Limb (tissue), 2 donors: Measurements from ENCODE around the gene ARRDC4.

Experiments
- DNase-seq, 2 donors: peaks; one replicate each; pipeline ENCODE4 v3.0.0-alpha.2; 2016; ENCODE audit errors: extremely low spot score in 2 of 2

The ARRDC4 gene

DNA sequence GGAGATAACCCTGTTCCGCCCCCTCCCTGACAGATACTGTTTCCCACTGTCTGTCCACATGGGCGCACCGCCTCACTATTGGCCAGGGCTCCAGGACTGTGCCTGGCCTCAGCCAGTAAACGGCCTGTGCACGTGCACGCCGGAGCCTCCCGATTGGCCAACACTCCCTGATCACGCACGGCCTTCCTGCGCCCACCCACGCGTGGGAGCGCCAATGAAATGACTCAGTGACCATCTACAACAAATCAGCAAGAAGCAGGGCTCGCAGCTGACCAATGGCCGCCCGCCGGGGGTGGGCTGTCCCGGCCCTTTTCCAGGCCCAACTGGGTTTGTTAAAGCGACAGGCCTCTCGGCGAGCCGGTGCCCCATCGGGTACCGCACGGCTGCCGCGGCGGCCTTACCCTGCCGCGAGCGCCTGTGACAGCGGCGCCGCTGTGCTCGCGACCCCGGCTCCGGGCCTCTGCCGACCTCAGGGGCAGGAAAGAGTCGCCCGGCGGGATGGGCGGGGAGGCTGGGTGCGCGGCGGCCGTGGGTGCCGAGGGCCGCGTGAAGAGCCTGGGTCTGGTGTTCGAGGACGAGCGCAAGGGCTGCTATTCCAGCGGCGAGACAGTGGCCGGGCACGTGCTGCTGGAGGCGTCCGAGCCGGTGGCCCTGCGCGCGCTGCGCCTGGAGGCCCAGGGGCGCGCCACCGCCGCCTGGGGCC, at the start of gene ARRDC4:
Gene ARRDC4 (plus strand): TSS at position 340 of the 703 bp plus-strand sequence. CDS start 159 bp downstream, at position 499.
- DNase-seq, result peak; percentile 99

- no peak for DNase-seq
Observed at GRCh38 chr15:97914711-97915110, 45.8 kb upstream of the ARRDC4 start.

GRCh38 chr15:97915261-97915660, 45.2 kb upstream of the ARRDC4 start:
- no peak for DNase-seq

GRCh38 chr15:97921296-97921865, 39.1 kb upstream of the ARRDC4 start:
- DNase-seq, result no peak

DNA sequence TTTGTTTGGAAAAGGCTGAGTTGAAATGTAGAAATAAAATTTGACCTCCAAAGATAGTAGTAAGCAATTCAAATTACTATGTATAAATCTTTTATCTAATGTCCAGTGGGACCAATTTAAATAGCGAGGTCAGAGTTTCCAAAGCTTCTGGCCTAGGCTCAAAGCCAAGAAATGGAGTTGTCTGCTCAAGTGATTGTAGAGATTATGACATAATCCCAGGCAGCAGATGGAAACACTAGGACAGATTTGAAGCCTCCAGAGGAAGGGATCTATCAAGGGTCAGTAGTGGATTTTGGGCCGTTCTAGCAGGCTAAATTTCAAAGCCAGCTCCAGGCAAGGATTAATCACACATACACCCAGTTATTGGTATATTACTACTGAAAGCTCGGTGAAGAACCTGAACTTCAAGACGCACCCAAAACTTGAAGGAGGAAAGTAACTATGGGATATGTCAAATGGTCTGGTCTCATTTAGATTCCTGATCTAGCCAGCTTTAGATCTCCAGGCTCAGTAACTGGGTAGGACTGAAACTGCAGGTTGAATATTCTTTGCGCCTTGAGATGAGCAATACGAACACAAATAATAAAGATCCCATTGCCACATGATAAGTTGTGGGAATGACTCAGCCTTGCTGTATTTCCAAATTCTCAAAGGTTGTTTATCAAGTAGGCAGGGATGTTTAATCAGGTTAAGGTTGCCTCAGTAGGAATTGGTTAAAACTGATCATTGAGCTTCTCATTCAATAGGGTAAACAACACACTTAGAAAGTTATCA, 30.9 kb upstream of the ARRDC4 start:
- no peak for DNase-seq

DNA sequence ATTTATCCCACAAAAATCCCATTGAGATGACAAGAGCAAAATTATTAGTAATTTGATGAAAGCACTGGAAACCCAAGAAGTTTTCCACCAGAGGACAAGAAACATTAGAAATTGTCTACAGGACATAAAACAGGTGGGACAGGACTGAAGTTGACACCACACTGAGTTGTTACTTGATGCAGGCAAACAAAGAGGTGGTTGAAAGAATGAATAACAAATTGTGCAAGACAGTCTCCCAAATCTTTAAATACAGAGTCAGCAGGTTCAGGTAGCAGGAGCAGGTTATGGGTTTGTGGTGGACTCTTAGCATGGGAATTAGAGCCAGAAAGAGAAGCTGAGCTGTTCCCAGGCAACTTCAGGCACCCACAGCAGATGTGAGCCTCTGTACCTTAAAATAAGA, 30.3 kb upstream of the ARRDC4 start:
- DNase-seq, result no peak

- DNase-seq, result no peak
Observed at GRCh38 chr15:97931314-97931713, 29.2 kb upstream of the ARRDC4 start.

DNA sequence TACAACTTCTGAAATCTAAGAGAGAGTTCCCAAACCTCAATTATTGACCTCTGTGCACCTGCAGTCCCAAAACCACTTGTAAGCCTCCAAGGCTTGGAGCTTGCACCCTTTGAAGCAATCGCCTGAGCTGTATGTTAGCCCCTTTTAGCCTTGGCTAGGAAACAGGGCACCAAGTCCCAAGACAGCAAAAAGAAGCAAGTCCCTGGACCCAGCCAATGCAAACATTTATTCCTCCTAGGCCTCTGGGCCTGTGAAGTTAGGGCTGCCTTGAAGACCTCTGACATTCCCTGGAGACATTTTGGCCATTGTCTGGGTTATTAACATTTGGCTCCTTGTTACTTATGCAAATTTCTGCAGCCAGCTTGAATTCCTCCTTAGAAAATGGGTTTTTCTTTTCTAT, 26.9 kb upstream of the ARRDC4 start:
- DNase-seq, result no peak

GRCh38 chr15:97940993-97941392, 19.5 kb upstream of the ARRDC4 start:
- no peak for DNase-seq

GRCh38 chr15:97941572-97941971, 18.9 kb upstream of the ARRDC4 start:
- DNase-seq, result no peak

DNA sequence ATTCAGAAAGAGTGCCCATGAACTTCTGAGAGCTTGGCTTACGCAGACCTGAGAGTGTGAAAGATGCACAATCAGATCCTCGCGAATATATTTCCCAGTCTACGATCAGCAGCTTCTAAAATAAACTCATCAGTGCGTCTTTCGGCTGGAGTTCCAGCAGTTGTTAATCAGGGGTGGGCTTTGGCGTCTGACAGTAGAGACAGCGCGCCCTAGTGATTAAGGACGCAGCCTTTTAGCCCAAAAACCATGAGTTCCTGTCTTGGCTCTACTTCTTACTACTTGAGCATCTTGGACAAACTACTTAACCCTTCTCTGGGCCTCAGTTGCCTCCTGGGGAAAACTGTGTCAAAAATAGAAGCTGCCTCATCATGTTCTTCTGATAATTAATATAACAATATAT, 15.8 kb upstream of the ARRDC4 start:
- DNase-seq, result no peak

DNA sequence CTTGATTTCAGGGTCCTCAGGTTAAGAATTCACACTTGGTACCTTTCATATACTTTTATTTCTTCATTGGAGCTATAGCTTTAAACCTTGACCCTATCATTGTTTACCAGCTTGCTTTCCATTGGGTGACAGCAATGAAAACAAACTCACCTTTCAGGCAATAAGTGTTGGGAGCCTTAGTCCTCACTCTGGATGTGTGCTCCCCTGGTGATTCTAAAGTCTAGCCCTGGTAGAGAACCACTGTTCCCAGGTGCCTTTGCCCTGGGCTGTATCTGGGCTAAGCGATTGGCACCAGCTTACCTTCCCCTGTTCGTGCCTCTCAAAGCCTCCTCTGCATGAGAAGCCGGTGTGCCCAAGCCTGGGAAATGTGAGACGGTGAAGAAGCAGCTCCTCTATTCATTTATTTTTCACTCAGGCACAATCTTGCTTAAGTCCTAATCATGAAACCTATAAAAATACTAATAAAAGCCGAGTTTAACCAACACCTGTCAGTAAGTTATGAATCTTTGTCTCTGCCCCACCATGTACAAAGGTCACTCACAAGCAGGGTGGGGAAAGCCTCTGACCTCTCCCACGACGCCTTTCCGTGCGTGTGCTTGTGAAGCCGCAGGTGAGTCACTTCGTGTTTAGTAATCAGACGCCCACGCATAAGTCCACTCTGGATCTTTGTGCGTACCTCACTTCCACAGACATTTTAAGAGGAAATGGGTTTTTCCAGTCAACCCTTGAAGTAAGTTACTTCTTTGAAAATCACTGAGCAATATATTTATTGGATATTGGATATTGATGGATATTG, 12.8 kb upstream of the ARRDC4 start:
- no peak for DNase-seq

GRCh38 chr15:97953254-97953653, 7.2 kb upstream of the ARRDC4 start:
- DNase-seq, result no peak

DNA sequence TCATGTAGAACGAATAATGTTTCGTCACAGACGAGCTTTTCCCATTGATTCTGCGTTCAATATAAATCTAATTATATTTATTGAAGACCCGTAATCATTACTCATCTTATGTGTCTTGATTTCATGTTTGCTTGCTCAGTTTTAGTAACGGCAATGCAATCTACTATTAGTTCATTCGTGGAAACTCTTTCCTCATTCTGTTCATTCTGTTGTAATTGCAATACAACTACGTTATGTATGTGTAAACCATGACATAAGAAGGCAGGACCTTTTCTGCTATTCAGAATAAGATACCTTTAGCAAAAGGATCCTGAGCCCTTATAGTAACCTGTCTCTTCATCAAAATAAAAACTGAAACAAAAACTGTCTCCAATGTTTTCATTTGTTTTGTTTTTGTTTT, 6.8 kb upstream of the ARRDC4 start:
- DNase-seq, result no peak

DNA sequence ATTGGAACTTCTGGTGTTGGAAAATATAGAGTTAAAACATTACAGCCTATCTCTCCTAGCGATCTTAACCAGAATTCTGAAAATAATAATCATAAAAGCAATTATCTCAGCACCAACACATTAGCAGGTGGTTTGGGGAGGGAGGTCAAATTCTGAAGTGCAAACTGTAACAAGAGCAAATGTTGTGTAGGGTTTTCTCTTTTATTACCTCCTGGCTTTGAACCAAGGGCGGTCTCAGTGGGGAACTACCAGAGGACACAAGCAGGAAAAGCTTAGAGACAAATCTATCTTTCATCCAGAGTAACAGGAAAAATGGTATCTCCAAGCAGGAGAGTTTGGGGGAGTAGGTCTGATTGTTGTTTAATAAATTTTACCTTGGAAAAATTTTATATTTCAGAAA, 5.5 kb upstream of the ARRDC4 start:
- no peak for DNase-seq

DNA sequence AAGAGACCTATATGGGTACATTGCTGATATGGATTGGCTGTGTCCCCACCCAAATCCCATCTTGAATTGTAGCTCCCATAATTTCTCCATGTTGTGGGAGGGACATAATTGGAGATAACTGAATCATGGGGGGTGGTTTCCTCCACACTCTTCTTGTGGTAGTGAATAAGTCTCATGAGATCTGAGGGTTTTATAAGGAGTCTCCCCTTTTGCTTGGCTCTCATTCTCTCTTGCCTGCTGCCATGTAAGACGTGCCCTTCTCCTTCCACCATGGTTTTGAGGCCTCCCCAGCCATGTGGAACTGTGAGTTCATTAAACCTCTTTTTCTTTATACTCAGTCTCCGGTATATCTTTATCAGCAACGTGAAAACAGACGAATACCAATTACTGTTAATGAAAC, 5.0 kb upstream of the ARRDC4 start:
- no peak for DNase-seq

DNA sequence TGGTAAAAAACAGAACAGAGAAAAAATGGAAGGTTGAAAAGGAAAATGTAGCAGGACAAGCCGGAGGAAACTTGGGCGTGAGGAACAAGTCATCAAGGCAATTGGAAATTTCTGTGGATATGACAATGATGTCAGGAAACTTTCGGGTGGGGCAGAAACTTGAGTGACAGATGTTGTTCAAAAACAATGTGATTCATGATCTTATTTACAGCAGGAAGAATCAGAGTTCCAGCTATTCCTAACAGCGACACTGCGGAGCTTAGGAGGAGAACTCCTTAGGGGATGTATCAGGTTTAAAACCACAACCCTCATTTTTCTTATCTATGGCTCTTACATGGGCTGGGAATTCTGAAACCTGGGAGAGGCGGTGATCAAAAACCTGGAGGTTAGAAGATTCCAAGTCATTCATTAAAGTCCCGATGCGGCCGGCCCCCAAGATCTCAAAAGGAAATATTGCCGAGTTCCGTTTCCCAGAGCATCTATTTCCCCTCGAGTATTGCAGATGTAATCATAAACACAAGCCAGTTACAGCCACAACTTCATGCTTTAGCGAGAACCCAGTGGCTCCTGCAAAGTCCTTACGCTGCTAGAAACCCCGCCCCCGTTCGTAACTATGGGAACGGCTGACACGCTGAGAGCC, 659 bp upstream of the ARRDC4 start:
- DNase-seq, result no peak

- peak in 1 of 2 donors; percentile 58 for DNase-seq
Observed at GRCh38 chr15:97961067-97961954, 808 bp downstream of the ARRDC4 start.

- no peak for DNase-seq
Observed at GRCh38 chr15:97962263-97962662, 1.8 kb downstream of the ARRDC4 start.

DNA sequence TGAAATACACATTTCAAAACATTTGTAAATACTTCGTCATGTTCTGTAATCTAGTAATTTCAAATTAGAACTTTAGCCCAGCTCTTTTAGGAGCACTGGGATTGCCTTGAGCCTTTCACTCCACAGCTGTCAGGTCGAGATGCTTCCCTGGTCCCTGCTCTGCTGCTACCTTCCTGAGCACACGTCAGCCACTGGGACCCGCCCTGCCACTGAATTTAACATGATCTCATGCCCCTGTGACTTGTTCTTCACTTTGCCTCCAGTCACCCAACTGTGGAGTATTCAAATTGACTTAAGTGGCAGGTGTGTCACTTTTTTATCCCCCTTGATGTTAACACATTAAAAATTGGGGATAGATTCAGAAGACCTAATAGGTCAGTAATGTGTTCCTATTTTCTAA, 3.3 kb downstream of the ARRDC4 start:
- no peak for DNase-seq
